GM21381 (cell line): ENCODE data around the gene C13orf42.

Experiments
- ATAC-seq: cut with Tn5 transposase; IDR thresholded peaks from one replicate; pipeline ENCODE4 v1.9.1; 2021; ENCODE audit warnings: mild to moderate bottlenecking, moderate library complexity; ENCODE audit not compliant: unreplicated experiment

The C13orf42 gene

GRCh38 chr13:51035978-51036377 is 75.1 kb downstream of the C13orf42 start:
- no peak for ATAC-seq

- ATAC-seq, result no peak
Observed at GRCh38 chr13:51035469-51035868, 75.6 kb downstream of the C13orf42 start.

- no peak for ATAC-seq
Observed at GRCh38 chr13:51034906-51035305, 76.2 kb downstream of the C13orf42 start.

- ATAC-seq, result no peak
Observed at GRCh38 chr13:51033421-51034185, 77.5 kb downstream of the C13orf42 start.

GRCh38 chr13:51032831-51033230 is 78.2 kb downstream of the C13orf42 start:
- no peak for ATAC-seq
